SK-N-SH (cell line): Measurements from ENCODE around the gene ATP13A4.

Experiments
- CTCF ChIP-seq: fragments of 200-600 bp; sonication (generic); IDR thresholded peaks from 2 replicates; pipeline ENCODE4 v1.6.1; 2017; ENCODE audit warnings: antibody characterized with exemption, mild to moderate bottlenecking, moderate library complexity
- EP300 ChIP-seq, 2 experiments: IDR thresholded peaks; 2 replicates each; pipeline versions ENCODE4 v1.4.0 to v1.6.1; 2012; ENCODE audit warnings: borderline replicate concordance in 1 of 2, low read depth in 1 of 2, low read length in 1 of 2
- FOXM1 ChIP-seq: IDR thresholded peaks from 2 replicates; pipeline ENCODE4 v1.4.0; 2012; ENCODE audit warnings: low read depth, mild to moderate bottlenecking
- GATA2 ChIP-seq: sonication (generic); formaldehyde crosslinking; IDR thresholded peaks from 2 replicates; pipeline ENCODE4 v1.5.0; 2020; ENCODE audit warnings: mild to moderate bottlenecking, missing genetic modification reagents
- MAX ChIP-seq: IDR thresholded peaks from 2 replicates; pipeline ENCODE4 v1.4.0; 2012; ENCODE audit warnings: low read depth
- MXI1 ChIP-seq: IDR thresholded peaks from 2 replicates; pipeline ENCODE4 v1.6.1; 2012; ENCODE audit warnings: mild to moderate bottlenecking, low read depth, low read length, improper control_type of control experiment
- NRF1 ChIP-seq: IDR thresholded peaks from 2 replicates; pipeline ENCODE4 v1.6.1; 2012; ENCODE audit warnings: low read depth, mild to moderate bottlenecking, low read length
- PBX3 ChIP-seq: IDR thresholded peaks from 2 replicates; pipeline ENCODE4; 2012
- POLR2AphosphoS5 ChIP-seq: IDR thresholded peaks from 2 replicates; pipeline ENCODE4 v1.6.1; 2012; ENCODE audit warnings: low read depth, low read length
- RAD21 ChIP-seq: IDR thresholded peaks from 2 replicates; pipeline ENCODE4 v1.6.1; 2012; ENCODE audit warnings: mild to moderate bottlenecking, low read length
- SMC3 ChIP-seq: IDR thresholded peaks from 2 replicates; pipeline ENCODE4 v1.6.1; 2012; ENCODE audit warnings: low read depth, low read length, improper control_type of control experiment
- TAF1 ChIP-seq: IDR thresholded peaks from 2 replicates; pipeline ENCODE4 v1.6.1; 2012; ENCODE audit warnings: low read depth, mild to moderate bottlenecking, low read length, moderate library complexity, borderline replicate concordance
- USF1 ChIP-seq: IDR thresholded peaks from 2 replicates; pipeline ENCODE4 v1.4.0; 2012; ENCODE audit warnings: low read depth, borderline replicate concordance

- TF ChIP-seq POLR2AphosphoS5 (no peak), MAX (no peak), PBX3 (no peak), CTCF (no peak), GATA2 (CRISPR knock-in tag) (no peak), EP300 (IDR thresholded peaks at IDR 0.05; ENCODE audit: borderline replicate concordance in 1 of 2, low read depth in 1 of 2, low read length in 1 of 2) (no peak), USF1 (no peak), SMC3 (no peak), MXI1 (no peak), RAD21 (no peak), TAF1 (no peak), FOXM1 (no peak), NRF1 (no peak)
These were observed 32.2 kb downstream of the ATP13A4 start for GRCh38 chr3:193522473-193522872.
